Activated T-cell treated with anti-CD3 and anti-CD28 coated beads, Interleukin-2, amount 50 U/mL, for 1 hour (primary cell): ENCODE measurements around the gene PIP.
"Not testable (repeated sequence)": the region's sequence is repeated elsewhere in the genome, so short reads cannot be mapped to it uniquely, and the experiment has no call there.

Source experiments
- DNase-seq: peaks from one replicate; pipeline ENCODE4 v3.0.0-alpha.2; 2020

PIP gene

GRCh38 chr7:143180771-143181170 is 48.9 kb downstream of the PIP start:
- not testable (repeated sequence) for DNase-seq

DNA sequence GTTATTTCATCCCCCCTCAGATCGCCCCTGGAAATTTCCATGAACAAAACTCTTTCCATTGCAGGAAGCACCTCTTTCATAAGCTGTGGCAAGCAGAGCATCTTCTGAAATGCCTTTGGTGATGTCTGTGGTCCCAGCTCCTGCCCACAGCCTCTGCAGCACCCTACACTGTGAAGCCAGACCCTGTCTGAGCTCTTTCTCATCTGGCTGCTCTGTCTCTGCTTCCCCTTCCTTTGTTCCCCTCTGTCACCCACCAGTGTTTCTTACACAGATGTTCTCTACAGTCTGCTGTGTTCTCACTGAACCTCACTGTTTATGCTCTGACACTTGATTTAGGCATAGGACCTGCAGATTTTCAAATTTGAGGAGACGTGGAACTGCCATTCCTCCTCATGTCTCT is 49.5 kb downstream of the PIP start:
- no peak for DNase-seq

- DNase-seq = no peak
These were observed 51.1 kb downstream of the PIP start, which contains the start of gene TAS2R39 for GRCh38 chr7:143183024-143183423. TSS of gene TAS2R39 (plus strand) at chr7:143183419. CDS start at chr7:143183419, 0 bp downstream.

DNA sequence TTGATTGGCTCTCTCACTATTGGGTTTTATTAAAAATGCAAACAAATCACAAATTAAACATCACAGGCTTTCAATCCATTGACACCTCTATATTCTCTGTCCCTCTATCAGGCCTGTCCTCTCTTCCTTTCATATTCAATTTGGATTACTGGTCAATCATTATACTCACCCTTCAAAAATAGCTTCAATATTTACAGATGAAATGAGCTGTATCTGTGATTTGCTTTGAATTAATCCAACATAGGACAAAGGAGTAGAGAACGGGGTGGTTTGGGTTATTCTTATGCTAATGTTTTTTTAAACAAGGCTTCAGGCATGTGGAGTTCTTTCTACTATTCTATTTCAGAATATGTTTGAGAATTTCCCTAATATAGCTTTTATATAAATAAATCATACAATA is 53.7 kb downstream of the PIP start:
- no peak for DNase-seq

DNA sequence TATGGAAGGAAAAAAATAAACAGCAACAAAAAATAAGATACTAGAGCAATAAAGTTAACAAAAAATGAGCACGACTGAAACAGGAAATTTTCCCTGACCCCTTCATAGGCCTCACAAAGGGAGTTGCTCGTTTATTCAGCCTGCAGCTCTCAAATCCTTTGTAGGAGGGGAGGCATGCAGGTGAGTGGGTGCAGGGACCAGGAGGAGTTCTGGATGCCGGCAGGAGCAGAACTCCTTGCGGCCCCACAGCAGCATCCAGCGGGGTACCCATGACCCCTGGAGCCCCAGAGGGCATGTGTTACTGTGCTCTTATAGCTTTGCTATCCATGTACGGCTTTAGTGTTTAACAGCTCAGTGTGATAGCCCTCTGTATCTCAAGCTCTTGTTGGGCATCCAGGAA is 57.1 kb downstream of the PIP start:
- no peak for DNase-seq
